OCI-LY7 (cell line): ENCODE data around the gene FOXN3. TPM values are rescaled to one million over a fixed set of nuclear protein-coding genes. Genes with fewer than 3 reads are reported as not detected.

ENCODE experiments used
- BruUV-seq: library from RNA; stranded (reverse); fragments of 400-500 nt; replicated peaks from 2 replicates; lab custom pipeline; 2021; lab: Mats Ljungman, UMichigan
- CTCF ChIA-PET: fragments of 300-600 bp; sonication (Branson Sonifier 250); formaldehyde crosslinking; loops from one replicate; lab custom pipeline; 2022; ENCODE audit warnings: antibody characterized with exemption; ENCODE audit not compliant: unreplicated experiment; lab: Charles Lee
- POLR2A ChIA-PET: fragments of 300-600 bp; sonication (Branson Sonifier 250); formaldehyde crosslinking; loops from one replicate; lab custom pipeline; 2022; ENCODE audit warnings: antibody characterized with exemption; lab: Charles Lee
- DNase-seq: peaks from one replicate; pipeline ENCODE4 v3.0.0-alpha.2; 2015; ENCODE audit warnings: low spot score
- H2AFZ ChIP-seq: fragments of 200-600 bp; sonication (generic), shearing (Covaris generic); 2 replicates; pipeline ENCODE4 v1.6.1; 2014; ENCODE audit warnings: mild to moderate bottlenecking, antibody characterized with exemption, low read length, moderate library complexity
- H3K27ac ChIP-seq: fragments of 200-600 bp; sonication (generic); 2 replicates; pipeline ENCODE4 v1.5.1; 2014; ENCODE audit warnings: mixed run types, low read depth, mild to moderate bottlenecking, moderate library complexity, low read length, inconsistent platforms; ENCODE audit not compliant: poor library complexity, severe bottlenecking
- H3K36me3 ChIP-seq: fragments of 200-600 bp; sonication (generic); 2 replicates; pipeline ENCODE4 v1.6.1; 2014; ENCODE audit warnings: mild to moderate bottlenecking, antibody characterized with exemption, low read length, moderate library complexity, mixed read lengths; ENCODE audit not compliant: insufficient read depth
- H3K4me1 ChIP-seq: fragments of 200-600 bp; sonication (generic); 2 replicates; pipeline ENCODE4 v1.5.1; 2014; ENCODE audit warnings: mild to moderate bottlenecking, low read length; ENCODE audit not compliant: insufficient read depth, poor library complexity, severe bottlenecking
- H3K4me2 ChIP-seq: fragments of 200-600 bp; sonication (generic); 2 replicates; pipeline ENCODE4 v1.6.1; 2014; ENCODE audit warnings: mild to moderate bottlenecking, low read length
- H3K4me3 ChIP-seq: fragments of 200-600 bp; sonication (generic); 2 replicates; pipeline ENCODE4 v1.5.1; 2014; ENCODE audit warnings: mild to moderate bottlenecking, low read depth, low read length; ENCODE audit not compliant: poor library complexity, severe bottlenecking
- H3K79me2 ChIP-seq: fragments of 200-600 bp; sonication (generic); 2 replicates; pipeline ENCODE4 v1.6.1; 2016; ENCODE audit warnings: low read depth, mild to moderate bottlenecking, low read length, moderate library complexity, mixed read lengths; ENCODE audit not compliant: insufficient read depth
- H3K9me2 ChIP-seq: fragments of 200-600 bp; sonication (generic); 2 replicates; pipeline ENCODE4 v1.6.1; 2016; ENCODE audit warnings: mild to moderate bottlenecking, low read length, mixed read lengths; ENCODE audit not compliant: insufficient read depth
- H3K9me3 ChIP-seq: fragments of 200-600 bp; sonication (generic); 2 replicates; pipeline ENCODE4 v1.6.1; 2014; ENCODE audit warnings: mild to moderate bottlenecking, mixed run types, low read length, mixed read lengths
- H4K20me1 ChIP-seq: fragments of 200-600 bp; sonication (generic); 2 replicates; pipeline ENCODE4 v1.6.1; 2014; ENCODE audit warnings: mild to moderate bottlenecking, antibody characterized with exemption, low read length, moderate library complexity, mixed read lengths; ENCODE audit not compliant: insufficient read depth
- CTCF ChIP-seq: fragments of 200-600 bp; sonication (generic); conservative IDR thresholded peaks from 2 replicates; pipeline ENCODE4 v1.5.1; 2014; ENCODE audit warnings: mild to moderate bottlenecking, antibody characterized with exemption, low read length, moderate library complexity, mixed read lengths
- EZH2phosphoT487 ChIP-seq: fragments of 200-600 bp; sonication (generic); IDR thresholded peaks from 2 replicates; pipeline ENCODE4 v1.6.1; 2018; ENCODE audit warnings: low read depth, borderline replicate concordance, mild to moderate bottlenecking, mixed run types, antibody characterized with exemption, low read length, moderate library complexity, mixed read lengths
- intact Hi-C: fragments of 100-400 bp; cut with micrococcal nuclease; formaldehyde crosslinking; loops from one replicate; pipeline ENCODE4 v1.10.0; 2022; ENCODE audit not compliant: unreplicated experiment
- total RNA-seq, 2 experiments: library from RNA; depleted of rRNA in 1 of 2; stranded (reverse); fragments of >200 nt in 1 of 2; shearing (Covaris generic) in 1 of 2; gene quantifications; 2 replicates each; pipeline ENCODE4 v1.2.3, GENCODE V29; 2014 to 2022

FOXN3 gene
- total RNA-seq, 2 experiments from 2014 or later = 77.7 to 102 TPM

- Histone ChIP-seq H3K9me3 (peaks cover 6% of the 10 kb centered on the region; the same call in 1 of the 2 replicates), H3K79me2 (peaks cover 84% of the 10 kb centered on the region), H3K4me2 (no peak overlapping the region), H2AFZ (no peak overlapping the region), H3K4me1 (peaks cover 72% of the 10 kb centered on the region), H3K27ac (no peak overlapping the region), H3K36me3 (peaks cover 42% of the 10 kb centered on the region), H4K20me1 (no peaks in the 10 kb centered on the region), H3K9me2 (no peaks in the 10 kb centered on the region), H3K4me3 (no peak overlapping the region)
- DNase-seq = no peak
- no TSS peak for BruUV-seq
- TF ChIP-seq CTCF (no peak), EZH2phosphoT487 (no peak)
- CTCF ChIA-PET = interaction anchor here (1.2 kb wide), 1 partner anchor 15 kb away, joined by 4 read pairs; no protein-coding TSS in a partner anchor
- POLR2A ChIA-PET = interaction anchor here (0.5 to 2.0 kb wide), 5 partner anchors 8 to 37 kb away, joined by 3 to 5 read pairs (median 3); no protein-coding TSS in a partner anchor
- intact Hi-C loops = no loop called here
Observed at GRCh38 chr14:89368490-89369477, 48.2 kb downstream of the FOXN3 start.

- H3K36me3 ChIP-seq = peaks cover 44% of the 10 kb centered on the region
- no peak overlapping the region for H3K4me2 ChIP-seq
- peaks cover 72% of the 10 kb centered on the region for H3K4me1 ChIP-seq
- H3K9me3 ChIP-seq = peaks cover 5% of the 10 kb centered on the region; the same call in 1 of the 2 replicates
- CTCF ChIA-PET = interaction anchor here (1.2 kb wide), 1 partner anchor 14 kb away, joined by 4 read pairs; no protein-coding TSS in a partner anchor
- no peak for DNase-seq
- H2AFZ ChIP-seq = no peak overlapping the region
- intact Hi-C loops = no loop called here
- peaks cover 85% of the 10 kb centered on the region for H3K79me2 ChIP-seq
- TF ChIP-seq EZH2phosphoT487 = no peak
- TF ChIP-seq CTCF = no peak
- no peaks in the 10 kb centered on the region for H3K9me2 ChIP-seq
- no TSS peak for BruUV-seq
- POLR2A ChIA-PET = interaction anchor here (0.9 kb wide), 1 partner anchor 17 kb away, joined by 3 read pairs; no protein-coding TSS in a partner anchor
- no peak overlapping the region for H3K27ac ChIP-seq
- H3K4me3 ChIP-seq = no peak overlapping the region
- no peaks in the 10 kb centered on the region for H4K20me1 ChIP-seq
Observed at GRCh38 chr14:89367779-89368120, 49.3 kb downstream of the FOXN3 start.
